Parathyroid adenoma (tissue), 2 donors: ENCODE results near the gene NDRG3.

ENCODE experiments used
- H2AFZ ChIP-seq: fragments of 300-600 bp; sonication (generic); one replicate; pipeline ENCODE4 v1.7.0; 2017; ENCODE audit warnings: antibody characterized with exemption, mild to moderate bottlenecking
- H3K27ac ChIP-seq: fragments of 300-600 bp; sonication (generic); one replicate; pipeline ENCODE4 v1.7.0; 2017
- H3K27me3 ChIP-seq: fragments of 300-600 bp; sonication (generic); one replicate; pipeline ENCODE4 v1.7.0; 2017; ENCODE audit warnings: low read length; ENCODE audit not compliant: control insufficient read depth, insufficient read depth
- H3K36me3 ChIP-seq: fragments of 300-600 bp; sonication (generic); one replicate; pipeline ENCODE4 v1.7.0; 2017; ENCODE audit warnings: low read length; ENCODE audit not compliant: control insufficient read depth, insufficient read depth
- H3K4me1 ChIP-seq: fragments of 300-600 bp; sonication (generic); one replicate; pipeline ENCODE4 v1.7.0; 2017; ENCODE audit warnings: control low read depth
- H3K4me2 ChIP-seq: fragments of 300-600 bp; sonication (generic); one replicate; pipeline ENCODE4 v1.7.0; 2017; ENCODE audit warnings: low read length
- H3K4me3 ChIP-seq: fragments of 300-600 bp; sonication (generic); one replicate; pipeline ENCODE4 v1.7.0; 2017; ENCODE audit warnings: low read depth, low read length
- H3K79me2 ChIP-seq: fragments of 300-600 bp; sonication (generic); one replicate; pipeline ENCODE4 v1.7.0; 2017; ENCODE audit warnings: control low read depth
- H3K9ac ChIP-seq: fragments of 300-600 bp; sonication (generic); one replicate; pipeline ENCODE4 v1.7.0; 2017; ENCODE audit warnings: mild to moderate bottlenecking
- H3K9me3 ChIP-seq: fragments of 300-600 bp; sonication (generic); one replicate; pipeline ENCODE4 v1.7.0; 2017; ENCODE audit warnings: low read length; ENCODE audit not compliant: control insufficient read depth
- TF ChIP-seq, protein P1 (sequence below): fragments of 300-600 bp; sonication (generic); IDR thresholded peaks from one replicate; pipeline ENCODE4 v1.7.0; 2017; ENCODE audit warnings: antibody characterized with exemption, mild to moderate bottlenecking
- donor health status: primary hyperparathyroidism.

The NDRG3 gene

DNA sequence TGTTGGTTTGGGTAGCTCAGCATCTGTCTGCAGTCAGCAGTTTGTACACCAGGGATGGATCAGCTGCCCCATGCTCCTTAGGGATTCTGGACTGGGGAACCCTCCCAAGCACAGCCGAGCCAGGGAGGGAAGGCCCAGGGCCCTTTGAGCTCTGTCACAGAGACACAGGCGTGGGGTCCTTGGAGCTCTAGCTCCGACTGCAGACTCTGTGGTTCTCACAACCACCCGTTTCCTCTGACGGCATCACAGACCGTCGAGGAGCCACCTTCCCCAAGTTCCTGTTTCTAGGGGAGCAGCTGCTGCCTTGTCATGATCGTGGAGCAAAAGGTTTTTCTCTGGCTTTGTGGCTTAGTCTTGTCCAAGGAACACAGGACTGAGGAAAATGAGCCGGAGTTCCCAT is 99.9 kb downstream of the NDRG3 start, which contains the start of gene SLA2:
Gene SLA2, minus strand, starts transcription at position 199 of the 400 bp plus-strand sequence. CDS start 4,861 bp downstream, outside the sequence.
- Histone ChIP-seq H3K27me3 (no peaks in the 10 kb centered on the region), H3K9ac (no peak within 1 kb of the TSS), H3K4me1 (no peaks in the 10 kb centered on the region), H3K27ac (no peak within 1 kb of the TSS), H3K9me3 (no peaks in the 10 kb centered on the region), H3K79me2 (no peaks in the 10 kb centered on the region), H3K4me2 (no peak within 1 kb of the TSS), H3K4me3 (no peak within 1 kb of the TSS), H3K36me3 (no peaks in the 10 kb centered on the region), H2AFZ (no peak within 1 kb of the TSS)
- TF ChIP-seq, protein P1, sequence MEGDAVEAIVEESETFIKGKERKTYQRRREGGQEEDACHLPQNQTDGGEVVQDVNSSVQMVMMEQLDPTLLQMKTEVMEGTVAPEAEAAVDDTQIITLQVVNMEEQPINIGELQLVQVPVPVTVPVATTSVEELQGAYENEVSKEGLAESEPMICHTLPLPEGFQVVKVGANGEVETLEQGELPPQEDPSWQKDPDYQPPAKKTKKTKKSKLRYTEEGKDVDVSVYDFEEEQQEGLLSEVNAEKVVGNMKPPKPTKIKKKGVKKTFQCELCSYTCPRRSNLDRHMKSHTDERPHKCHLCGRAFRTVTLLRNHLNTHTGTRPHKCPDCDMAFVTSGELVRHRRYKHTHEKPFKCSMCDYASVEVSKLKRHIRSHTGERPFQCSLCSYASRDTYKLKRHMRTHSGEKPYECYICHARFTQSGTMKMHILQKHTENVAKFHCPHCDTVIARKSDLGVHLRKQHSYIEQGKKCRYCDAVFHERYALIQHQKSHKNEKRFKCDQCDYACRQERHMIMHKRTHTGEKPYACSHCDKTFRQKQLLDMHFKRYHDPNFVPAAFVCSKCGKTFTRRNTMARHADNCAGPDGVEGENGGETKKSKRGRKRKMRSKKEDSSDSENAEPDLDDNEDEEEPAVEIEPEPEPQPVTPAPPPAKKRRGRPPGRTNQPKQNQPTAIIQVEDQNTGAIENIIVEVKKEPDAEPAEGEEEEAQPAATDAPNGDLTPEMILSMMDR, result no peak

DNA sequence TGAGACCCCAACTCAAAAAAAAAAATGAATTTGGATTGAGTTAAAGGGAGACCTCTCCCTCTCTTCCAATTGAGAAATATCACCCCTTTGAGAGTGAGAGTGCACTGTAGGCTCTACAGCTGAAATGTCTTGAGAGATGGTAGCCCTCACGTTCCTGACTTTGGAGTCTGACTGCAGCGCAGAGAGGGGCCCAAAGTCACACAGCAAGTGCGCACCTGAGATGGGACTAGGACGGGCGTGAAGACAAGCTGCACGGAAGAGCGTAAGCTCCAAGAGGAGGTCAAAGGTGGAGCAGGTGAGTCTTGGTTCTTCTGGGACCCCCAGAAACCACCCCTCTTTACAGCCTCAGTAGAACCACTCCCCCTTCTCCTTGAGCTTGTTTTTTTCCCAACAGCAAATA is 100.5 kb downstream of the NDRG3 start:
- H3K36me3 ChIP-seq, result no peaks in the 10 kb centered on the region
- H3K4me1 ChIP-seq, result no peaks in the 10 kb centered on the region
- H3K4me3 ChIP-seq, result no peak overlapping the region
- H3K9me3 ChIP-seq, result no peaks in the 10 kb centered on the region
- no peaks in the 10 kb centered on the region for H3K27me3 ChIP-seq
- no peaks in the 10 kb centered on the region for H3K79me2 ChIP-seq
- no peak overlapping the region for H2AFZ ChIP-seq
- no peak overlapping the region for H3K4me2 ChIP-seq
- TF ChIP-seq, protein P1, result no peak
- no peak overlapping the region for H3K9ac ChIP-seq
- no peak overlapping the region for H3K27ac ChIP-seq

DNA sequence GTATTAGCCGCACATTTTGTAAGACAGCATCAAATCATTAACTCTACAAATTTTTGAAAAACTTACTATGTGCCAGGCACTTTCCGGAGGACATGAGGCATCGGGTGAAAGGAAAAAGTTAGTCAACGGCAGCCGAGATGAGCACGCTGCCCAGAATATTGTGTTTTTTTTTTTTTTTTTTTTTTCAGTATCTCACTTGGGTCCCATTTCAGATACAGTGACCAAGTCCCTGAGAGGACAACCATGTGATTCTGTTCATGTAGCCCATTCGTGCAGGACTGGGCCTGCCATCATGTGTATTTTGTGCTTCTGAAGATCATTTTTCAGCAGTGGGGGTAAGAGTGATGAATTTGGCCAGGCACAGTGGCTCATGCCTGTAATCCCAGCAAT is 101.2 kb downstream of the NDRG3 start:
- Histone ChIP-seq H3K9ac (no peak overlapping the region), H3K36me3 (no peaks in the 10 kb centered on the region), H3K27ac (no peak overlapping the region), H3K79me2 (no peaks in the 10 kb centered on the region), H3K9me3 (no peaks in the 10 kb centered on the region), H3K27me3 (no peaks in the 10 kb centered on the region), H3K4me3 (no peak overlapping the region), H2AFZ (no peak overlapping the region), H3K4me2 (no peak overlapping the region), H3K4me1 (no peaks in the 10 kb centered on the region)
- TF ChIP-seq, protein P1, result no peak

DNA sequence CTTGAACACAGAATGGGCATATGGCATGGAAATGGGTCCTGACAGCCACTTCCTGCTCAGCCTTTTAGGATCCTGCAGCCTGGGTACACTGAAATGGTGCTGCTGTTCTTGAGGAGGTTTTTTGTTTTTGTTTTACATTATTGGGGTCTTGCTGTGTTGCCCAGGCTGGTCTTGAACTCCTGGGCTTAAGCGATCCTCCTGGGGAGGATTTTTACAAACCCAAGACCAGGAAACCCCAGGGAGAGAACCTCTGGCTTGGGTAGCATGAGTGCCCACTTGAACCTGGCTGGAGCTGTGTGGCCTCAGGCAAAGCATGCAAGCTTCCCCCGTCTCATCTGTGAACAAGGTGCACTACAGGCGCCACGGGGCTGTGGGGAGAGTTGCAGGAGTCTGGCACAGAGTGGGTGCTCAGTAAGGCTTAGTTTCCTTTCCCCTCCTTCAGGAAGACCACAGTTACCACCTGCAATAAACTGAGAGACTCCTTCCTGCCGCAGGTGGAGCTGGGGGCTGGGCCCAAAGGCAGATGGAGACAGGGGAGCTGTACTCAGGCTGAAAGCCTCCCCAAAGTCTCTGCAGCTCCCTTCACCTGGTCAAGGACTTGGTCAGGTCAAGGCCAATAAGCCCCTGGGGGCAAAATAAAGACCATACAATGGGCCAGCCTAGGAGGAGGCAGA is 101.7 kb downstream of the NDRG3 start:
- Histone ChIP-seq H3K4me2 (no peak overlapping the region), H3K36me3 (no peaks in the 10 kb centered on the region), H3K27ac (no peak overlapping the region), H2AFZ (no peak overlapping the region), H3K4me3 (no peak overlapping the region), H3K79me2 (no peaks in the 10 kb centered on the region), H3K4me1 (no peaks in the 10 kb centered on the region), H3K27me3 (no peaks in the 10 kb centered on the region), H3K9me3 (no peaks in the 10 kb centered on the region), H3K9ac (no peak overlapping the region)
- TF ChIP-seq, protein P1, result no peak

DNA sequence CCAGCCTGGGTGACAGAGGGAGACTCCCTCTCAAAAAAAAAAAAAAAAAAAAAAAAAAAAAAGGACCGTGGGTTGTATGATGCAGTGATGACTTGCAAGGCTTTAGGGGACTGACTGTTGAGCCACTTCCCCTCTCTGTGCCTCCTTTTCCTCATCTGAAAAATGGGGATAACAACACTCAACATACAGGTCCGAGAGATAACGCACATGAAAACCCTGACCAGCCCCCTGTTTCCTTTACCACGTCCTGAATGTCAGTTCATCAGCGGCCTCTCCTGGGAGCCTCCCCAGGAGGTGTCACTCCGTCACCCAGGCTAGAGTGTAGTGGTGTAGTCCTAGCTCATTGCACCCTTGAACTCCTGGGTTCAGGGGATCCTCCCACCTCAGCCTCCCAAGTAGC is 103.8 kb downstream of the NDRG3 start:
- H3K36me3 ChIP-seq, result no peaks in the 10 kb centered on the region
- H3K79me2 ChIP-seq, result no peaks in the 10 kb centered on the region
- TF ChIP-seq, protein P1, result no peak
- no peak overlapping the region for H3K9ac ChIP-seq
- no peak overlapping the region for H2AFZ ChIP-seq
- H3K9me3 ChIP-seq, result no peaks in the 10 kb centered on the region
- H3K4me3 ChIP-seq, result no peak overlapping the region
- H3K27ac ChIP-seq, result no peak overlapping the region
- no peak overlapping the region for H3K4me2 ChIP-seq
- no peaks in the 10 kb centered on the region for H3K27me3 ChIP-seq
- no peaks in the 10 kb centered on the region for H3K4me1 ChIP-seq
